Cardiac fibroblast (primary cell): ENCODE results near the gene ASPA.

Source experiments
- DNase-seq, 2 donors: peaks; one replicate each; pipeline versions ENCODE4 v3.0.0 to v3.0.0-alpha.2; 2010; ENCODE audit warnings: low read depth in 2 of 2
- H3K4me3 ChIP-seq, 2 donors: replicated peaks in 1 of 2; 1 replicate in 1 of 2; 2 replicates in 1 of 2; pipeline ENCODE4 v1.5.1; 2011; ENCODE audit warnings: low read depth in 2 of 2, low read length in 2 of 2, mild to moderate bottlenecking in 2 of 2, moderate library complexity in 1 of 2
- CTCF ChIP-seq: IDR thresholded peaks from one replicate; pipeline ENCODE4 v1.5.1; 2011; ENCODE audit warnings: low read depth, mild to moderate bottlenecking, low read length, inconsistent platforms

ASPA gene

GRCh38 chr17:3533752-3534151 is 58.0 kb downstream of the ASPA start:
- TF ChIP-seq CTCF = no peak
- DNase-seq = no peak
- H3K4me3 ChIP-seq = no peak overlapping the region

- DNase-seq = peak; percentile 53 to 74
These were observed 59.1 kb downstream of the ASPA start for GRCh38 chr17:3534881-3535252.

GRCh38 chr17:3535253-3535995 is 59.6 kb downstream of the ASPA start:
- peak; percentile 77 to 89 for DNase-seq
- H3K4me3 ChIP-seq = peak overlapping the region; percentile 35 to 46
- peak; percentile 46 for TF ChIP-seq CTCF

More at GRCh38 chr17:3534881-3535252, 59.1 kb downstream of the ASPA start:
- peak overlapping the region in 1 of 2 donors; percentile 3 for H3K4me3 ChIP-seq
- TF ChIP-seq CTCF = no peak

GRCh38 chr17:3536716-3537115 is 60.9 kb downstream of the ASPA start:
- no peak for DNase-seq
- no peak for TF ChIP-seq CTCF
- no peak overlapping the region for H3K4me3 ChIP-seq

- no peak overlapping the region for H3K4me3 ChIP-seq
- no peak for TF ChIP-seq CTCF
- DNase-seq = no peak
These were observed 64.2 kb downstream of the ASPA start for GRCh38 chr17:3539881-3540540.

- H3K4me3 ChIP-seq = no peak overlapping the region
- no peak for TF ChIP-seq CTCF
- no peak for DNase-seq
These were observed 66.8 kb downstream of the ASPA start for GRCh38 chr17:3542410-3543088.
